Stimulated activated CD8-positive, alpha-beta memory T cell treated with anti-CD3 and anti-CD28 coated beads, Interleukin-4, amount 100 ng/mL, for 24 hours (primary cell): ENCODE data around the gene MAD2L1BP.
A peak's percentile ranks its signal among the peaks of the same experiment; 100 is the strongest.
"Not testable (repeated sequence)": the region's sequence is repeated elsewhere in the genome, so short reads cannot be mapped to it uniquely, and the experiment has no call there.

Experiments
- DNase-seq: peaks from one replicate; pipeline ENCODE4 v3.0.0-alpha.2; 2020; ENCODE audit warnings: low read depth

The MAD2L1BP gene

GRCh38 chr6:43627008-43627825, 8.4 kb upstream of the MAD2L1BP start:
- DNase-seq = no peak

DNA sequence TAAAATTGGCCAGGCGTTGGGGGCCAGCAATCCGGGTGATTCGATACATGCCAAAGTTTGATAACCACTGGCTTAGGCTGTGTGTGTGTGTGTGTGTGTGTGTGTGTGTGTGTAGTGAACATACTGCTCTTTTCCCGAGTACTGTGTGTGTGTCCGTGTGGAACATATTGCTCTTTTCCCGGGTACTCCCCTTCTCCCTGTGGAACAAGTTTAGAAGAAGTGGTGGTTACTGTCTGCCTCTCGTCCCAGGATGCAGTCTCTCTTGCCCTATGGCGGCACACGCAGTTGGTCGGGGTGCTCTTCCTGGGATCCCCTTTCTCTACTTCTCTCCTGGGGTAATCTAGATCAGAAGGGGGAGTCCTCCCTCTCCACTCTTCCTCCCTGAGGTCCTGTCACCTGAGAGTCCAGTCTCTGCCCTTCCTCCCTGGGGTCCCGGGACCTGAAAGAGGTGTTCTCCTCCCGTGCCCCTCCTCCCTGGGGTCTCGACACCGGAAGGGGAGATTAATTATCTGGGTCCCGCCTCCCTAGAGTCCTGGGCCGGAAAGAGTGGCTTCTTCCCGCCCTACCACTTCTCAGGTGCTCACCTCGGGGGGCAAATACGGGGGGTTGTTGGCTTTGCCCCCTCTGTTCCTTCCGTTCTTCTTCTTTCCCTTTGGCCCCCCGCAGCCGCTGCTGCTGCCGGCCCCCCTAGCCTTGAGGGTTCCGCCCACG, 7.1 kb upstream of the MAD2L1BP start:
- DNase-seq = peak; percentile 24

DNA sequence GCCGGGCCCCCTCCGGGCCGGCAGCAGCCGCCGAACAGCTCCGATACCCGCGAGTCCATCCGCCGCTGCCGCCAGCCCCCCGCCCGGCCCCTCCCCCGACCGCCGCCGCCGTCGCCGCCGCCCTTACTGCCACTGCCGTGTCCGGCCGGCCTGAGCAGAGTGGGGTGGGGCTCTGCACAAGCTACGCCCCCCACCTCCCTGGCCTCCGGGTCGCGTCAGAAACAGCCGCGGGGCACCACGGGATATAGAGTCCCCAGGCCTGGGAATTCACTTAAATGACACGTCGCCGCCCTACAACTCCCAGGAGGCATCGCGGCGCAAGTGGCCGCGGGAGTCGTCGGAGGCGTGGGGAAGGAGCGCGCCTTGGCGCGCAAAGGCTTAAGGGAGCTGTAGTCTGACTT, 6.5 kb upstream of the MAD2L1BP start, which contains the start of gene GTPBP2:
Gene GTPBP2, minus strand, starts transcription at position 161 of the 401 bp plus-strand sequence. Its CDS starts 102 bp downstream, at position 59.
- peak; percentile 93 for DNase-seq

- DNase-seq = peak; percentile 82
Measured at GRCh38 chr6:43629505-43630300, 5.9 kb upstream of the MAD2L1BP start.

GRCh38 chr6:43630980-43631619, 4.5 kb upstream of the MAD2L1BP start:
- no peak for DNase-seq

GRCh38 chr6:43633002-43633401, 2.6 kb upstream of the MAD2L1BP start:
- not testable (repeated sequence) for DNase-seq

DNA sequence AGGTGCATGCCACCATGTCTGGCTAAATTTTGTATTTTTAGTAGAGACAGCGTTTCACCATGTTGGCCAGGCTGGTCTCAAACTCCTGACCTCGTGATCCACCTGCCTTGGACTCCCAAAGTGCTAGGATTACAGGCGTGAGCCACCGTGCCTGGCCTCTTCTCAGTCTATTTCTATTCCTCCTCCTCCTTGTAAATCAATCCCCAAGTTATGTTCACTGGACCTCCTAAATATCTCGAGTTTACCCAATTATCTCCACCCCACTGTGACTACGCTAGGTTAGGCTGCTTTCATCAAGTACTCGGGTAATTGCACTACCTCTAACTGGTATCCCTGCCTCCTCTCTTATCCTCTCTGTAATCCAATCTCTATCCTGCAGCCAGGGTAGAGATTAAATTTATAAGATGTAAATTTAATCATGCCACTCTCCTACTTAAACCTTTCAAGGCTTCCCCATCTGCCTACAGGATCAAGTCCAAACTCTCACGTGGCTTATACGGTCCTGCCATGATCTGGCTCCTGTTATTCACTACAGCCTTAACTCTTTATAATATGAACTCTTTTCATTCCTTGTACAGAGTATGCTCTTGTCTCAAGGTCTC, 837 bp upstream of the MAD2L1BP start:
- no peak for DNase-seq

- no peak for DNase-seq
Measured at GRCh38 chr6:43636308-43636659, 644 bp downstream of the MAD2L1BP start.

- no peak for DNase-seq
Measured at GRCh38 chr6:43639984-43640800, 4.6 kb downstream of the MAD2L1BP start.

DNA sequence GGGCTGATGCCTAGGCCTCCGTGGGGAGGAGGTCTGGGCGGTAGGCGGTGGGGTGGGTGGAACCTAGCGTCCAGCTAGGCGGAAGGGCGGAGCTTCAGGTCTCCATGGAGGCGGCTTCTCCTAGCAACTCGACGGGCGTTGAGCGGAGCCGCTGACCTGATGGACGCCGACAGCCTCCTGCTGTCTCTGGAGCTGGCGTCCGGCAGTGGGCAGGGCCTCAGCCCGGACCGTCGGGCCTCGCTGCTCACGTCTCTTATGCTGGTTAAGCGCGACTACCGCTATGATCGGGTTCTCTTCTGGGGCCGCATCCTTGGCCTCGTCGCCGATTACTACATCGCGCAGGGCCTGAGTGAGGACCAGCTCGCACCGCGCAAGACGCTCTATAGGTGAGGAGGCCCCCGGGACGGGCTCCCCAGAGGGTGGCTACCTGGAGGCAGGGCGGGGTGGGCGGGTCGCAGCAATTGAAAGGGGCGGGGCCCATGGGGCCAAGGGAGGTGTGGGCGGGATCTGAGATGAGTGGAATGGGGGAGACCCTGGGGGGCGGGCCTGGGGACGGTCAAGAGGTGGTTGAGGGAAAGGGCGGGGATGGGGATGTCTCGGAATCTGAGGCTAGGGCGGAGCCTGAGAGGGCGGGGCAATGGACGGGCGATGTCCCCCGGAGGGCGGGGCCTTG, 9.4 kb downstream of the MAD2L1BP start, which contains the start of gene RSPH9:
Gene RSPH9, plus strand, starts transcription at position 97 of the 673 bp plus-strand sequence. Its CDS starts 63 bp downstream, at position 160.
- peak; percentile 49 for DNase-seq

GRCh38 chr6:43645613-43645964, 9.9 kb downstream of the MAD2L1BP start:
- DNase-seq = no peak

- DNase-seq = no peak
Measured at GRCh38 chr6:43647613-43648012, 12.0 kb downstream of the MAD2L1BP start.

DNA sequence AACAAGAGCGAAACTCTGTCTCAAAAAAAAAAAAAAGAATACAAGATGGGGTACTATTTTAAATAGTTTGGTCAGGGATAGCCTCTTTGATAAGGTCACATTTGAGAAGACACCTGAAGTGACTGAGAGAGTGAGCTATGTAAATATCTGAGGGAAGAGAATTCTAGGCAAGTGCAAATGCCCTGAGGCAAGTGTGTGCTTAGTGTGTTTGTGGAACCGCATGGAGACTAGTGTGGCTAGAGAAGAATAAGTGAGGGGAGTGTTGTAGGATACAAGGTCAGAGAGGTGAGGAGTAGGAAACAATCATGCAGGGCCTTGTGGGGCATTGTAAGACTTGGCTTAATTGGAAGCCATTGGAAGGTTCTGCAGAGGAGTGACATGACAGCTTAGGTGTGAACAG, 12.6 kb downstream of the MAD2L1BP start:
- no peak for DNase-seq

GRCh38 chr6:43652822-43653221, 17.2 kb downstream of the MAD2L1BP start:
- DNase-seq = not testable (repeated sequence)

DNA sequence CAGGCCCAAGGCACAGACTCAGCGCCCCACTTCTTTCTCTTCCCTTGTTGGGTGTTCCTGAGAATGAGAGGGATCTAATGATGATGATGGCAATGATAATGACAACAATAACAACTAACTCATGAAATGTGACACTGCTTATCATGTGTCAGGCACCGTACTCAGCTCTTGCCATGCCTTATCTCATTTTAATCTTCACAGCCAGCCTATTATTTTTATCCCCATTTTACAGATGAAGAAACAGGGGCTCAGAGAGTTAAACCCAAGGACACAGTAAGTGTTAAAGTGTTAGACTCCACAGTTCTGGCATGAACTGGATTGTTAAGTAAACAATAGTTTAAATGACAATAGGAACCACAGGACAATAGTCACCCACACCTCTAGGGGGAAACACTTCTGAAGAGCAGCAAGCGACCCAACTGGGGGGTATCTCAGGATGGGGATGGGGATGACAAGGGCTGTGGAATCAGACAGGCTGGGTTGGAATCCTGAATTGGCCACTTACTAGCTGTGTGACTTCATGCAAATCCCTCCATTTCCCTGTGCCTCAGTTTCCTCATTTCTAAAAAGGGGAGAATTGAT, 21.7 kb downstream of the MAD2L1BP start:
- DNase-seq = no peak

- no peak for DNase-seq
Measured at GRCh38 chr6:43658161-43658560, 22.5 kb downstream of the MAD2L1BP start.

- not testable (repeated sequence) for DNase-seq
Measured at GRCh38 chr6:43662948-43663347, 27.3 kb downstream of the MAD2L1BP start.

DNA sequence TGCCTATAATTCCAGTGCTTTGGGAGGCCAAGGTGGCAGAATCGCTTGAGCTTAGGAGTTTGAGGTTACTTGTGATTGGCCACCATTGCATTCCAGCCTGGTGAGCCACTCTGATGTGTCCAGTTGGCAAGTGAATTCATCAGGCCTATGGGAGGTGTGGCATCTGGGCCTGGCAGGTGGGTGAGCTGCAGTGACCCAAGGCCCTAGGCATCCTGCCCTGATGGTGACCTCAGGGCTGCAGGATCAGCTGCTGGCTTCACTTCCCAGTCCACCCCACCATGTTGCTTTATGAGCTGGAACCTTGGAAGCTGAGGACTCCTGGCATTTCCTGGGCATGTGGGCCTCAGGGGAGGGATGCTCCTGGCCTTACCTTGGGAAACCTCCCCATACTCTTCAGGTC, 29.7 kb downstream of the MAD2L1BP start:
- DNase-seq = no peak

DNA sequence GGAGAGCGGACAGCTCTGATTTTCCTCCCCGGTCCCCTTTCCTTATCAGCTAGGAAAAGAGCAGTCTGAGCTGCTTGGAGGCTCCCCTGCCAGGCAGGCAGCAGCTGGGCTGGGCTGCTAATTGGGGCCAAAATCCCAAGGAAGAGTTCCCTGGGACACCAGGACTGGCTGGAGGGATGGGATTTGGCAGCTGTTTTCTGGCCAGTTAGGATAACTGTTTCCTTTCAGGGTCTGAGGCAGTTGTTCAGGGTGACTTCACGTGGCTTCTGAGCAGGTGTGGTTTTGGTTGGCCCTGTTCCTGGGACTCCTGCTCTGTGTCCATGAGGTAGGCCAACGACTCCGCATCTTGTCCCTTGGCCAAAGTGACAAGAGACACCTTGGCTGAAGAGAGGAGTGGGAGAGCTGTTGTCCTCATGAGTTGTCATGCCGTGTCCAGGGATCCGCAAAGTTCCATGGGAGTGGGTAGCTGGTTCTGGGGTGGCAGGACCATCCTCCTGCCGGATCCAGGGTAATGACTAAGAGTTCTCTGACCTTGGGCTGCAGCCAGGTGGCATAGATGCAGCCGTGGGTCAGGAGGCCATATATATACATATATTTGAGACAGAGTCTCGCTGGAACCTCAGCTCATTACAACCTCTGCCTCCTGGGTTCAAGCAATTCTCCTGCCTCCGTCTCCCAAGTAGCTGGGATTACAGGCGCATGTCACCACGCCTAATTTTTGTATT, 30.7 kb downstream of the MAD2L1BP start:
- DNase-seq = no peak
